Middle frontal gyrus (tissue), 1 donor: ENCODE data around the gene GUCA2A.
"Not testable (repeated sequence)": the region's sequence is repeated elsewhere in the genome, so short reads cannot be mapped to it uniquely, and the experiment has no call there.

ENCODE experiments used
- DNase-seq: peaks from one replicate; pipeline ENCODE4 v3.0.0-alpha.2; 2015; ENCODE audit warnings: low spot score; ENCODE audit errors: extremely low spot score

Gene GUCA2A

GRCh38 chr1:42164551-42165420 lies at the start of gene GUCA2A:
Gene GUCA2A, minus strand, starts transcription at chr1:42164745. Its CDS starts 33 bp downstream, at chr1:42164712.
- DNase-seq = no peak

GRCh38 chr1:42211224-42211623 lies 46.7 kb upstream of the GUCA2A start:
- DNase-seq = no peak

DNA sequence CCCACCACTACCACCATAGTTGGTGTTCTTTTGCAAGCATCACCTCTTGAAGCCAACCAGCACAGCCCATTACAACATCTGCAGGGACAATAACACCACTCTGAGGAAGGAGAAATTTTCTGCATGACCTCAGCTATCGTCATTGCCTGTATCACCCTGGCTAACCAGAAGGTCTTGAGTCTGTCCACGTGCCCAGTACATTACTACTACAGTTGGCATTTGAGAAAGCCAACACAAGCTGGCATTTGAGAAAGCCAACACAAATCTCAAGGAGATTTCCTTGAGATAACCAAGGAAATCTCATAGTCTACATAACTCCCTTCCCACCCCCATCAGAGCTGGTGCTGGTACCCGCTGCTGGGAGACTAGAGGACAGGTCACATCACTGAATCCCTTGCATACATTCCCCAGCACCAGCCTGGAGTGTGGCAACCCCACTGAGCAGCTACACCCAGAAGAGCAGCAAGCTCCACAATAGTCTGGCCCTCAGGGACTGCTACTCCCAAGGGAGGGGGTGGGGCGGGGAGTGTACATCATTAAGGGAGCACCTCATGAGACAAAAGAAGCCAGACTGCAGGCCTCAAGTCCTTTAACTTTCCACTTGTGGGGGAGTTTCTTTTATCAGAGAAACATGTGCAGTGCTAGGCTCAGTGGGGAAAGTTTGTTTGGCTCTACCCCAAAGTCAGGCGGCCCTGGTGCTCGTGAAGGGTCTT lies 46.0 kb upstream of the GUCA2A start:
- no peak for DNase-seq

GRCh38 chr1:42209526-42210251 lies 45.1 kb upstream of the GUCA2A start:
- DNase-seq = no peak

DNA sequence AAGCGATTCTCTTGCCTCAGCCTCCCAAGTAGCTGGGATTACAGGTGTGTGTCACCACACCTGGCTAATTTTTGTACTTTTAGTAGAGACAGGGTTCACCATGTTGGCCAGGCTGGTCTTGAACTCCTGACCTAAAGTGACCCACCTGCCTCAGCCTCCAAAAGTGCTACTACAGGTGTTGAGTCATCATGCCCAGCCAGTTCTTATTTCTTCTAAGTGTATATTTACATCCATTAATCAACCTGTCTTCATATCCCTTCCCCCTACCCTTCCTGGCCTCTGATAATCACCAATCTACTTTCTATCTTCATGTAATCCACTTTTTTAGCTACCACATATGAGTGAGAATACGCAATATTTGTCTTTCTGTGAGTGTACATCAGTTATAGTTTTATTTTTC lies 42.4 kb upstream of the GUCA2A start:
- DNase-seq = not testable (repeated sequence)

GRCh38 chr1:42206164-42206563 lies 41.6 kb upstream of the GUCA2A start:
- DNase-seq = no peak

GRCh38 chr1:42201986-42202385 lies 37.4 kb upstream of the GUCA2A start:
- no peak for DNase-seq

DNA sequence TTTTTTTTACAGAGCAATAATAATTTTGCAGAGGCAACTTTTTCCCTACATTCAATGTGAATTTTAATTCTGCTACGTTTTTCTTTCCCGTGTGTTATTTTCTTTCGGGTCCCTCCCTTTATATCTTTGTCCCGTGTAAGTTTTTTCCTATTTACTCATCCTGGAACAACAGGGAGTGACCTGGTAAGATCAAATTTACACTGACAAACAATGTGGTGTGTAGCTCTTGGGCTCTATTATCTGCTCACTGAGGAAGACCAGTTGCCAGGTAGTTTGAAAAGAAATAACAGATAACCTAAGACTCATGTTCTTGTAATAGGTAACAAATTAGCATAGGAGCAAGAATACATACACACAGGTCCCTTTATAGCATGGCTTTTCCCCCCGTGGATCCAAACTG lies 33.7 kb upstream of the GUCA2A start:
- no peak for DNase-seq

DNA sequence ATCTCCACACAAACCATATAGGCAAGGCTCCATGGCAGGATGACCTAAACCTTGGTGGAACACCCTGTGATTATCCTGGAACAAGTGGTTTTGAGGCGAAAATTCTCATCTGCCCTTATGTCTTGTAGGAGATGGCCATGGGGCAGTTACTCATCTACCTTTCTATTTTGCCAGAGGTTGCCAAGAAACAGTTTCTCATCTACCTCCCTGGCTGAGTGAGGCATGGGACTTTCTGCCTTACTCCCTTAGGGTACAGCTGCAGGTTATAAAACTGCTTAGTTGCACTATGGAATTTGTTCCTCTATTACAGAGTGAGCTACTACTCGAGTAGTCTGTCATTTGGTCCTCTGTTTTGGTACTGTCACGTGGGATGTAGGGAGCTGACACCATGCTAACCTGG lies 31.3 kb upstream of the GUCA2A start:
- no peak for DNase-seq

DNA sequence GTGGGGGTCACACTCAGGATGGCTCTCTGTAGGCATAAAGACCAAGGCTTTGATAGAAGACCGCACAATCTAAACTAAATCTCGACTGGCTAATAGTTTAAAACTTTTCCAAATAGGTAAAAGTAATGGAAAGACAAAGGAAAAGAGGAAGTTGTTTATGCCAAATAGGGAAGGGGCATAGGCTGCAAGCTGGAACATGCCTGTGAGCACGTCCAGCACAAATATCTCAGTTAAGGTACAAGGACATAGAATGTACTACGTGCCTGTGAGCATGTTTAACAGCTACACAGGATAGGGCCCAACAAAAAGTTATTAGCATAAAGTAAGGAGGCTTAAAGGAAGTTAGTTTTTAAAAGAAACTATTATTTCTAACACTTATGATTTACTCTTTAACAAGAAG lies 27.6 kb upstream of the GUCA2A start:
- DNase-seq = no peak

- DNase-seq = no peak
Measured at GRCh38 chr1:42191319-42191718, 26.8 kb upstream of the GUCA2A start.

DNA sequence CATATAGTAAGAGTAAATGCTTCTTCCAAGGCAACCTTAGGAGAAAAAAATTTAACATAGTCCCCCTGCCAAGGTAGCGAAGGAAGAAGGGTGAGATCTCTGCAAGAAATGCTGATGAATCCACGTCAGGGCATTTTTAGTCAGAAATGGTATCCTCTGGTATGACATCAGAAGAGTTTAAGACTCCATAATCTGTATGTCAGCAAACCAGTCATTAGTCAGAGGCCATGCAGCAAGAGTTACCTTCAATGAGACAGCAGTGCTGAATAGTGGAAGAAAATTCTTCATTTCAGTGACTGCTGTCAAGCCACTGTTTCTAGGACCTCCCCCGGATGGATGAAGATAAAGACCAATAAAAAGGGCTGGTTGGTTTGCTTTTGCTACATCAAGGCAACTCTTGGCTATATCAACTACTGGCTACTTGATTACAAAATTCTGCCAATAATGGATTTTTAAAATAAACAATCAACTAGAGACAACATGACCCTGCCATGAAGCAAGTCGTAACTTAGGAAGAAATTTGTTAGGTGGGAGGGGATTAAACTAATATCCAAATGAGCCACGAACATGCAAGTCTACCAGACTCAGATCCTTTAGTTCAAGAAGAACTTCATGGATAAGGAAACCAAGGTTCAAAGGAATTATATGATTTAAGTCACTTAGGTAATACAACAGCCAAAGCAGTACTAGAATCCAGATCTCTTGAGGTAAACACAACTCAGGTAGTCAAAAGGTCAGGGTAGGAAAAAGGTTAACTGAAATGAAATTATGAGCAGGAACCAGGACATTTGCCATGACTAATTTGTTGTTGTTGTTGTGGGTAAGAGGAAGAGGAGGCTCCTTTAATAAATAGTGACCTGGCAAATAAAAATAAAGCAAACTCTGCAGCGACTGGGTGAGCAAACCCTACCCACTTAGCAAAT lies 25.6 kb upstream of the GUCA2A start:
- DNase-seq = no peak

DNA sequence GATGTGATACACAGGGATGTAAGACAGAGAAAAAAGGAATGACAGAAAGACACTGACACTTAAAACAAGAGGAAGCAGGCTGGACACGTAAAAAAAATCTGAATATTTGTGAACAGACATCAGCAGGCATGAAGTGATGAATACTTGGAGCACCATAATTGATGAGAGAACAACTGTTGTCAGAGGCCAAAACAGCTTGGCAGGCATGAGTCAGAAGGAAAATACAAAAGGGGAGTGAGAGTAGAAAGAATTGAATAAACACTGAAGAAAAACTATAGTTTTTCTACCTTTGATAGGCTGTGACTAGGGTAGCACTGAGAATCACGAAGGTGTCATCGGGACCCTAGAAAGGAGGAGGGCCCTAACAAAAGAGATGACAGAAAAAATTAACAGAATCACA lies 21.6 kb upstream of the GUCA2A start:
- no peak for DNase-seq

- DNase-seq = no peak
Measured at GRCh38 chr1:42184616-42185015, 20.1 kb upstream of the GUCA2A start.

DNA sequence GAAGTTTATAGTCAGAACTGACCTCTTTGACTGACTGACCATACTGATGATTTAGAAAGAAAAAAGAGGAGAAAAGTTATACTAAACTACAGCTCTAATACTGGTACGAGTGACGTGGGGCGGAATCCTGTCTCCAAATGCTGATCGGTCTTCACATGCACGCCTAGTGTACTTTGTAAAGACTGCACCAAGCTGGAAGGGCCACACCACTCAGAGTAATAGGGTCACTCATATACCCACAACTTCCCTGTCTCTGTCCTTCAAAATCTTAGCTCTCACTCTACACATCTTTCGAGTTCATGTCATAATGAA lies 19.4 kb upstream of the GUCA2A start:
- no peak for DNase-seq

DNA sequence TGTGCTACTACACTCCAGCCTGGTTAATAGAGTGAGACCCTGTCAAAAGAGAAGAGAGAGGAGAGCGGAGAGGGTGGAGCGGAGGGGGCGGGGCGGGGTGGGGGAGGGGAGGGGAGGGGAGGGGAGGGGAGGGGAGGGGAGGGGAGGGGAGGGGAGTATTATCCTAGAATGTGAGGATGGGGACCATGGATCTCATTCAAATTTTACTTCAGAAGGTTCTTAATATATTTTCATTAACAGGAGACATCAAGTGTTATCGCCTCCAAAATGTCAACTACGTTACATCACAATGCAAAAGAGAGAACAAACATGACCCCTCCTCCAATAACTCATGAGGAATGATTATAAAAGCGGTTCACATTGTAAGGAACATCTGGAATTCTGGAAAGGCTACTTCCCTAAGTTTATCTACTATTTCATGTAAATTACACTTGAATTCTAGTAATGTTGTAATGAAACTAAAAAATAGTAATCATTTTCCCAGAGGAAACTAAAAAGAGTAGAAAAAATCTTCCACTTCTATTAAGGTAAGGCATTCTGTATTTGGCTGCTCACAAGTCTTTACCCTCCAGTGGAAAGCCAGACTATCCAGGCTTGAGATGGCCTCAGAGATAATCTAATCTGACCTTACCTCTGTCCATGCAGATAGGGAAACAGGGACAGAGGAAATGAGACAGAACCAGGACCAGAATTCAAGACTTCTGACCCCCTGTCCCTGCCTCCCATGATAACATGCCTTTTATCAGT lies 18.8 kb upstream of the GUCA2A start:
- DNase-seq = no peak

DNA sequence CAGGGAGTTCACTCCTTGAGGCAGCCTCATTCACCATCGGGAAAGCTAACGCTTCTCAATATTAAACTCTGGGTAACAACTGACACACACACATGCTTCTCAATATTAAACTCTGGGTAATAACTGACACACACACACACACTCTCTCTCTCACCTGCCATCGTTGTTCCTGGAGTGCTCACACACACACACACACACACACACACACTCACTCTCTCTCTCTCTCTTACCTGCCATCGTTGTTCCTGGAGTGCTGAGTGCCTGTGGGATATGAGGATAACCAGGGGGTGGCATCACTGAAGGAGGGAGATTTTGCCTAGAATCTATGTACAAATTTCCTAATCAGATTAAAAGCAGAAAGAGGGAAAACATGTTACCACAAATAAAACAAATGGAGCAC lies 17.1 kb upstream of the GUCA2A start:
- DNase-seq = no peak

DNA sequence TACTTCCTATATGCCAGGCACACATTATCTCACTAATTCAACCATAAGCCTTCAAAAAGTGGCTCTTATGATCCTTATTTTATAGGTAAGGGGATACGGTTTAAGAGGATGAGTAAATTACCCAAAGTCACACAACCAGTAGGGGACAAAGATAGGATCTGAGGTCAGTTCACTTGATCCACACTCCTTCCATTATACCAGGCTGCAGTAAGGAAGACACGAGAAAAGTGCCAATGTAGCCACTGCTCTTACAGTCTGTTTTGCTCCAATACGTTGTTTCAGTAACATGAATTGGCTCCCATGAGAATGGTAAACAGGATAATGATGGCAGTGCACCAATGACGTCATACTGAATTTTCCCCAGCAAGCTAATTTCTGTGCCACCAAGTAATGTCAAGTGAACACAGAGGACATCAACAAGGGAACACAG lies 15.4 kb upstream of the GUCA2A start:
- no peak for DNase-seq

DNA sequence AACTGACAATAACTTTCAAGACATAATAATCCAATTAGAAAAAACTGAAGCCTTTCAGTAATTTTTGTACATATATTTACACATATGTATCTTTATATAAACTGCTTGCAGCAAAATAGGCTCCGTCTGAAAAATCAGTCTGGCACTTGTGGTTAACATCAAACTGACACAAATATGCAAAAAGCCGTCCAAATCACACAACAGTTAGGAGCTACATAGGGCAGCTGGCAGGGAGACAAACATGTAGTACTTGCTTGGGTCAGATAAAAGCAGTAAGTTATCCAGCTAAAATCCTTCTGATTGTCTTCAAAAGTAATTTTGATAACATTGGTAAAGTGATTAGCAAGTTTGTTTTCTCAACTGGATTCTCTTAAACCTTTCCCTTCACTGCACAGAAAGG lies 14.7 kb upstream of the GUCA2A start:
- DNase-seq = no peak

- no peak for DNase-seq
Measured at GRCh38 chr1:42178249-42178648, 13.7 kb upstream of the GUCA2A start.
